ENCODE measurements around the gene LNP1.
"Not testable (repeated sequence)": the region's sequence is repeated elsewhere in the genome, so short reads cannot be mapped to it uniquely, and the experiment has no call there.

LNP1 gene

DNA sequence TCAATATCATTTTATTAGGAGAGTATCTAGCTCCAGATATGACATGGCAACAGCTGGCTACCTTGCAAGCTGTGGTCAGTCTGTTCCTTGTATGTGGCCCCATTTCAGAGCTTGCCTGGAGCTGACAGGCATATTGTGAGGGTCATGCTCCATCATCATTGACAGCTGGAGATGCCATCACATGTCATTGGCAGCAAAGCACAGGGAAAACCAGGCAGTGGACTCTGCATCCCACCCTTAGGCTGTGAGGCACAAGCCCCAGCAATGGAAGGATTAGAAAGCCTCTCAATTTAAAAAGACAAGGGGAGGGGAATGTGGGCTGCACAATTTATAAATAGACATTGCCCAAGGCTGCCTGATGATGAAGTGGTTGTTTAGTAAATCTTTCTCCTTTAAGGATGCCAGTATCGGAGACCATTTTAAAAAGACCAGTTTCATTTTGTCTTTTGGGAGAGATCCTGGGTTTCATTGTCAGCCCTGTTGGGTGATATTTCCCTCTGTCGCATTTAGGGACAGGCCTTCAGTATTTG, 27.9 kb downstream of the LNP1 start:
- Histone ChIP-seq H3K36me3 (ENCODE audit: control insufficient read depth, insufficient read depth, low read length) (no peaks in the 10 kb centered on the region), H3K27ac (ENCODE audit: low read length) (no peak overlapping the region), H3K4me1 (ENCODE audit: control insufficient read depth, insufficient read depth, low read length) (no peaks in the 10 kb centered on the region), H3K9me3 (ENCODE audit: control insufficient read depth, insufficient read depth, low read length) (no peaks in the 10 kb centered on the region), H3K27me3 (ENCODE audit: control insufficient read depth, insufficient read depth, low read length) (no peaks in the 10 kb centered on the region), H3K4me3 (ENCODE audit: low read length) (no peak overlapping the region)
- no CpG with 5 or more reads among the region's 2 CpGs for WGBS (ENCODE audit: insufficient coverage, insufficient read length)
- no peak for DNase-seq (ENCODE audit: low read depth, low spot score)

DNA sequence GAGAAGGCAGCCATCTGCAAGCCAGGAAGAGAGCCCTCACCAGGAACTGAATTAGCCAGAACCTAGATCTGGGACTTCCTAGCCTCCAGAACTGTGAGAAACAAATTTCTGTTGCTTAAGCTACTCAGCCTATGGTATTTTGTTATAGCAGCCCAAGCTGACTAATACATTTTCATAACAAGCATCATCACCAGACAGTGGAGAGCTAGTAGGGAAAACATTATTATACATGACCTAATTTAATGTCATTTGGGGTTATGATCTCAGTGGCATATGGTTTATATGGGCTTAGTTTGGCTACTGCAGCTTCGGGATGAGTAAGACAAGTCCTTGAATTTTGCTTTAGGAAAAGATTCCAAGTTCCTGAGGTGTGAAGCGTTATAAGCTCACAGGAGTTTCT, 35.6 kb downstream of the LNP1 start:
- H3K9me3 ChIP-seq (ENCODE audit: control insufficient read depth, insufficient read depth, low read length): no peaks in the 10 kb centered on the region
- H3K4me1 ChIP-seq (ENCODE audit: control insufficient read depth, insufficient read depth, low read length): no peaks in the 10 kb centered on the region
- no CpG with 5 or more reads among the region's 2 CpGs for WGBS (ENCODE audit: insufficient coverage, insufficient read length)
- no peak overlapping the region for H3K27ac ChIP-seq (ENCODE audit: low read length)
- no peak overlapping the region for H3K4me3 ChIP-seq (ENCODE audit: low read length)
- H3K36me3 ChIP-seq (ENCODE audit: control insufficient read depth, insufficient read depth, low read length): no peaks in the 10 kb centered on the region
- DNase-seq (ENCODE audit: low read depth, low spot score): no peak
- H3K27me3 ChIP-seq (ENCODE audit: control insufficient read depth, insufficient read depth, low read length): no peaks in the 10 kb centered on the region

DNA sequence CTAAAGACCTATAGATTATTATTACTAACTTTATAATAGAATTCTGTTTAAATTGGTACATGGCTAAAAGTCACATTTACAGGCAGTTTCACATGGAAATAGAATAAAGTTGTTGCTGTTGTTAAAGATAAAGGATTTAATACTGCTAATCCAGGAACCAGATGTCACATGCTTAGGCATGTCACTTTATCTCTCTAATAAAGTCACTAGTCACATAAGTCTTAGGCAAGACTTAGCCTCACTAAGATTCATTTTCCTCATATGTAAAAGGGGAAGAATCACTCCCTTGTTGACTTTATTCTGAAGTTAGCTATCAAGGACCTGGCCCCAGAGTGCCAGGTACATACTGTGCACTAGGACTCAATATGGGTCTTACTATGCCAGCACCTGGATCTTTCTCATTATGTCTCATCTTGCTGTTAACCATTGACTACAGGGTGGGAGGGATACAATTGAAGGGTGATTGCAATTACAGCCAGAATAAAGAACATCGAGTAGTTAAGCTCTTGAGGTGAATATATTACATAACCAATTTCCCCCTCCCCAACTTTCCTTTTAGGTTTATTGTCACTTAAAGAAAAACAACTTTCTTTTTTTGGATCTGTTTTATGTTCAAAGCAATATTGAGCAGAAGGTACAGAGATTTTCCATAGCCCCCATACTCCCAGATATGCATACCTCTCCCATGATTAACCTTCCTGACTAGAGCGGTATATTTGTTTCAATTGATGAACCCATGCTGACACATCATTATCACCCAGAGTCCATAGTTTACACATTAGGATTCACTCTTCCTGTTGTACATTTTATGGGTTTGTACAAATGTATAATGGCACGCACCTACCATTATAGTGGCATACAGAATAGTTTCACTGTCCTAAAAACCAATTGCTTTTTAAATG, 36.6 kb downstream of the LNP1 start:
- no peaks in the 10 kb centered on the region for H3K36me3 ChIP-seq (ENCODE audit: control insufficient read depth, insufficient read depth, low read length)
- no CpG with 5 or more reads among the region's 3 CpGs for WGBS (ENCODE audit: insufficient coverage, insufficient read length)

DNA sequence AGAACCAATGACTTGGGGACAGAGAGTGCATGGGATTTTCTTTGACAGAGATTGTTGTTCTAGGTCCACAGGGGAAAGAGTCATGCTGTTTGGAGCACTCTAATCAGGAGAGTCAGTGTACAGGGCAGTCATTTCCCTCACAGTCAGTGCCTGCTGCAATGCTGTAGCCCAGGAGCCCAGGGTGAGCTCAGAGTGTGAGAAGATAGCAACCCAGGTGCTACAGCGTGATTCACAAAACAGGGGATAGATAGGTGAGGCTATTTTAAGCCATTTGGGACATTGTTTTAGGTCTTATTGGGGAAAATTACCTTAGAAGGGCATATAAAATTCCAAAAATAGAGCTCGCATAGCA, 37.3 kb downstream of the LNP1 start:
- H3K4me3 ChIP-seq (ENCODE audit: low read length): no peak overlapping the region
- H3K27ac ChIP-seq (ENCODE audit: low read length): no peak overlapping the region
- no peak for DNase-seq (ENCODE audit: low read depth, low spot score)
- WGBS (ENCODE audit: insufficient coverage, insufficient read length): no CpG with 5 or more reads among the region's 2 CpGs
- no peaks in the 10 kb centered on the region; the same call in 1 of the 2 replicates for H3K9me3 ChIP-seq (ENCODE audit: control insufficient read depth, insufficient read depth, low read length)
- H3K36me3 ChIP-seq (ENCODE audit: control insufficient read depth, insufficient read depth, low read length): no peaks in the 10 kb centered on the region
- H3K27me3 ChIP-seq (ENCODE audit: control insufficient read depth, insufficient read depth, low read length): no peaks in the 10 kb centered on the region
- H3K4me1 ChIP-seq (ENCODE audit: control insufficient read depth, insufficient read depth, low read length): no peaks in the 10 kb centered on the region

More for the DNA sequence above, 36.6 kb downstream of the LNP1 start:
- Histone ChIP-seq H3K27ac (ENCODE audit: low read length) (no peak overlapping the region), H3K9me3 (ENCODE audit: control insufficient read depth, insufficient read depth, low read length) (no peaks in the 10 kb centered on the region), H3K4me1 (ENCODE audit: control insufficient read depth, insufficient read depth, low read length) (no peaks in the 10 kb centered on the region), H3K4me3 (ENCODE audit: low read length) (no peak overlapping the region), H3K27me3 (ENCODE audit: control insufficient read depth, insufficient read depth, low read length) (no peaks in the 10 kb centered on the region)
- DNase-seq (ENCODE audit: low read depth, low spot score): no peak

DNA sequence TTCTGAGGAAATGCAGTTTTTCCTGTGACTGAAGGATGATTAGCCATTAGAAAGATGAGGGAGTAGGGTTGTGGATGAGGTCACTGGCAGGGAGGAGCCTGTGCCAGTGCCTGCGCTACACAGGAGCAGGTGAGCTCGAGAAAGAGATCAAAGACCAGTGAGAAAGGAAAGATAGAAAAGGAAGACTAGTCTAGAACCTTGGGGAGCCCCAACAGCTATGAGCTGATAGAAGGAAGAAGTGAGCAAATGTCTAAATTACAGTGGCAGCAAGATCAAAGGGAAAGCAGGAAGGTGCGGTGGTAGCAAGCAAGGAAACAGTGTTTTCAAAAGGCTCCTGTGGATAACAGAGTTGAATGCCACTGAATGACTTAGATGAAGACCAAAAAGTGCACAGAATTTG, 39.6 kb downstream of the LNP1 start:
- Histone ChIP-seq H3K27ac (ENCODE audit: low read length) (no peak overlapping the region), H3K4me3 (ENCODE audit: low read length) (no peak overlapping the region), H3K36me3 (ENCODE audit: control insufficient read depth, insufficient read depth, low read length) (no peaks in the 10 kb centered on the region), H3K27me3 (ENCODE audit: control insufficient read depth, insufficient read depth, low read length) (no peaks in the 10 kb centered on the region), H3K9me3 (ENCODE audit: control insufficient read depth, insufficient read depth, low read length) (no peaks in the 10 kb centered on the region; the same call in 1 of the 2 replicates), H3K4me1 (ENCODE audit: control insufficient read depth, insufficient read depth, low read length) (no peaks in the 10 kb centered on the region)
- DNase-seq (ENCODE audit: low read depth, low spot score): no peak
- WGBS (ENCODE audit: insufficient coverage, insufficient read length): no CpG with 5 or more reads among the region's 3 CpGs

GRCh38 chr3:100443690-100444089, 42.4 kb downstream of the LNP1 start:
- Histone ChIP-seq H3K27me3 (ENCODE audit: control insufficient read depth, insufficient read depth, low read length) (no peaks in the 10 kb centered on the region), H3K9me3 (ENCODE audit: control insufficient read depth, insufficient read depth, low read length) (no peaks in the 10 kb centered on the region; the same call in 1 of the 2 replicates), H3K27ac (ENCODE audit: low read length) (no peak overlapping the region), H3K4me3 (ENCODE audit: low read length) (no peak overlapping the region), H3K36me3 (ENCODE audit: control insufficient read depth, insufficient read depth, low read length) (no peaks in the 10 kb centered on the region), H3K4me1 (ENCODE audit: control insufficient read depth, insufficient read depth, low read length) (no peaks in the 10 kb centered on the region)
- DNase-seq (ENCODE audit: low read depth, low spot score): no peak

DNA sequence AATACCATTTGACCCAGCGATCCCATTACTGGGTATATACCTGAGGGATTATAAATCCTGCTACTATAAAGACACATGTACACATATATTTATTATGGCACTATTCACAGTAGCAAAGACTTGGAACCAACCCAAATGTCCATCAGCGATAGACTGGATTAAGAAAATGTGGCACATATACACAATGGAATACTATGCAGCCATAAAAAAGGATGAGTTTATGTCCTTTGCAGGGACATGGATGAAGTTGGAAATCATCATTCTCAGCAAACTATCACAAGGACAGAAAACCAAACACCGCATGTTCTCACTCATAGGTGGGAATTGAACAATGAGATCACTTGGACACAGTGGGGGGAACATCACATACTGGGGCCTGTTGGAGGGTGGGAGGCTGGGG, 45.7 kb downstream of the LNP1 start:
- not testable (repeated sequence) for H3K4me1 ChIP-seq (ENCODE audit: control insufficient read depth, insufficient read depth, low read length); H3K27me3 ChIP-seq (ENCODE audit: control insufficient read depth, insufficient read depth, low read length); H3K4me3 ChIP-seq (ENCODE audit: low read length); DNase-seq (ENCODE audit: low read depth, low spot score); H3K36me3 ChIP-seq (ENCODE audit: control insufficient read depth, insufficient read depth, low read length); H3K27ac ChIP-seq (ENCODE audit: low read length); H3K9me3 ChIP-seq (ENCODE audit: control insufficient read depth, insufficient read depth, low read length)
- no CpG with 5 or more reads among the region's 3 CpGs for WGBS (ENCODE audit: insufficient coverage, insufficient read length)

DNA sequence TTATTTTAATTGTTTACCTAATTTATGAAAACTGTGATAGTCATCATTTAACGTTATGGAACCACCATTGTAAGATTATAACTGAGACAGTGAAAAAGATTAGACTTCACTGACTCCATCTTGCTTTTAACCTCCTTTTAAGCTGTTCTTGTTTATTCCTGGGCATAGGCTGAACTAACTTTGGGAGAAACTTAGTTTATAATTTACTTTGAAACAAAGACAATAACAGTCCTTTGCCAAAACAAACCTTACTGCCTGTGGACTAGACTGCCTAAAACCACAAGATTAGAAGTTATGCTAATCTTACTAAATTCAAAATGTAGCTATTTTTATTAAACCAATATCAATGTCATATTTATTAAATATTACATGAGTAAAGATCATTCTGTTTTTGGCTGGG, 46.7 kb downstream of the LNP1 start:
- WGBS (ENCODE audit: insufficient coverage, insufficient read length): no CpG with 5 or more reads among the region's 1 CpG

DNA sequence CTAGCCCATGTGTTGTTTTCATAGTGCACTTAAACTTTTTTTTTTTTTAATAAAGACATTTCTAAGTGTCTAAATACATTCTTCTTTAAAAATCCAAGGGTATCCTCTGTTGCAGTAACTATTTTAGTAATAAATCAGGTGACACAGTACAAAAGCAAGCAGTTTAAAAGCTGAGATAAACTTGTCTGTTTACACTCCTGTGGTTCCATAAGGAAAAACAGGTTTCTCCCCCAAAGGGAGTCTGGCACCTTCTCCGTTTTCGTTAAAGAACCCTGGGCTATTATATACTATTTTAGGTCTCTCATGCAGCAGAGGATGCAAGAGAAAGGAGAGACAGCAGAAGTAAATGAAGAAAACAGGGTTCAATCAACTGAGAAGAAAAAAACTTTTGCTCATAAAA, 47.9 kb downstream of the LNP1 start:
- H3K9me3 ChIP-seq (ENCODE audit: control insufficient read depth, insufficient read depth, low read length): no peaks in the 10 kb centered on the region
- no peak overlapping the region for H3K27ac ChIP-seq (ENCODE audit: low read length)
- no CpG with 5 or more reads among the region's 2 CpGs for WGBS (ENCODE audit: insufficient coverage, insufficient read length)
- H3K4me1 ChIP-seq (ENCODE audit: control insufficient read depth, insufficient read depth, low read length): no peaks in the 10 kb centered on the region
- no peak for DNase-seq (ENCODE audit: low read depth, low spot score)
- H3K4me3 ChIP-seq (ENCODE audit: low read length): no peak overlapping the region
- no peaks in the 10 kb centered on the region for H3K36me3 ChIP-seq (ENCODE audit: control insufficient read depth, insufficient read depth, low read length)
- H3K27me3 ChIP-seq (ENCODE audit: control insufficient read depth, insufficient read depth, low read length): no peaks in the 10 kb centered on the region

More for the DNA sequence above, 46.7 kb downstream of the LNP1 start:
- no peak overlapping the region for H3K4me3 ChIP-seq (ENCODE audit: low read length)
- H3K27ac ChIP-seq (ENCODE audit: low read length): no peak overlapping the region
- DNase-seq (ENCODE audit: low read depth, low spot score): no peak
- no peaks in the 10 kb centered on the region for H3K36me3 ChIP-seq (ENCODE audit: control insufficient read depth, insufficient read depth, low read length)
- H3K4me1 ChIP-seq (ENCODE audit: control insufficient read depth, insufficient read depth, low read length): no peaks in the 10 kb centered on the region
- H3K9me3 ChIP-seq (ENCODE audit: control insufficient read depth, insufficient read depth, low read length): no peaks in the 10 kb centered on the region; the same call in 1 of the 2 replicates
- H3K27me3 ChIP-seq (ENCODE audit: control insufficient read depth, insufficient read depth, low read length): no peaks in the 10 kb centered on the region

GRCh38 chr3:100454677-100455076, 53.3 kb downstream of the LNP1 start:
- Histone ChIP-seq H3K4me1 (ENCODE audit: control insufficient read depth, insufficient read depth, low read length) (no peaks in the 10 kb centered on the region), H3K27me3 (ENCODE audit: control insufficient read depth, insufficient read depth, low read length) (no peaks in the 10 kb centered on the region), H3K36me3 (ENCODE audit: control insufficient read depth, insufficient read depth, low read length) (no peaks in the 10 kb centered on the region), H3K27ac (ENCODE audit: low read length) (no peak overlapping the region), H3K9me3 (ENCODE audit: control insufficient read depth, insufficient read depth, low read length) (no peaks in the 10 kb centered on the region), H3K4me3 (ENCODE audit: low read length) (no peak overlapping the region)
- no CpG with 5 or more reads among the region's 4 CpGs for WGBS (ENCODE audit: insufficient coverage, insufficient read length)
- DNase-seq (ENCODE audit: low read depth, low spot score): no peak

All from iPS DF 6.9 (cell line).